GM12864 (cell line): Measurements from ENCODE around the gene RELB.
"Not testable (repeated sequence)": the region's sequence is repeated elsewhere in the genome, so short reads cannot be mapped to it uniquely, and the experiment has no call there.

Experiments used
- DNase-seq: peaks from one replicate; pipeline ENCODE4 v3.0.0-alpha.2; 2011; ENCODE audit warnings: low read depth
- H3K4me3 ChIP-seq: 2 replicates; pipeline ENCODE4 v1.5.1; 2011; ENCODE audit warnings: mild to moderate bottlenecking, low read depth, low read length, control low read depth
- CTCF ChIP-seq: IDR thresholded peaks from 2 replicates; pipeline ENCODE4 v1.5.1; 2011; ENCODE audit warnings: low read depth, mild to moderate bottlenecking, moderate library complexity, low read length, control low read depth, inconsistent platforms; ENCODE audit errors: missing control alignments

Gene RELB

GRCh38 chr19:44959691-44960090 is 41.6 kb upstream of the RELB start:
- DNase-seq: no peak
- no peak for TF ChIP-seq CTCF
- no peak overlapping the region for H3K4me3 ChIP-seq

- no peak for TF ChIP-seq CTCF
- H3K4me3 ChIP-seq: no peak overlapping the region
- no peak for DNase-seq
Observed at GRCh38 chr19:44960906-44961728, 40.1 kb upstream of the RELB start.

- no peak for TF ChIP-seq CTCF
- no peak for DNase-seq
- H3K4me3 ChIP-seq: no peak overlapping the region
Observed at GRCh38 chr19:44961821-44962220, 39.4 kb upstream of the RELB start.

GRCh38 chr19:44968118-44968517 is 33.1 kb upstream of the RELB start:
- no peak for TF ChIP-seq CTCF
- no peak for DNase-seq
- no peak overlapping the region for H3K4me3 ChIP-seq

GRCh38 chr19:44968670-44969069 is 32.6 kb upstream of the RELB start:
- TF ChIP-seq CTCF: no peak
- DNase-seq: no peak
- H3K4me3 ChIP-seq: no peak overlapping the region

- no peak overlapping the region for H3K4me3 ChIP-seq
- TF ChIP-seq CTCF: no peak
- DNase-seq: no peak
Observed at GRCh38 chr19:44969437-44969836, 31.8 kb upstream of the RELB start.

GRCh38 chr19:44971451-44971850 is 29.8 kb upstream of the RELB start:
- not testable (repeated sequence) for H3K4me3 ChIP-seq, DNase-seq
